Stomach (tissue), 4 donors: ENCODE measurements around the gene ESAM.

Experiments used
- EP300 ChIP-seq: sonication (generic); formaldehyde crosslinking; IDR thresholded peaks from one replicate; pipeline ENCODE4 v1.6.1; 2017; ENCODE audit warnings: antibody characterized with exemption
- POLR2A ChIP-seq, 4 donors: fragments of 450-650 bp; IDR thresholded peaks; one replicate each; pipeline ENCODE4 v1.6.1; 2016; ENCODE audit warnings: antibody characterized with exemption in 4 of 4, control low read depth in 2 of 4, mild to moderate bottlenecking in 1 of 4, moderate library complexity in 1 of 4
- POLR2AphosphoS5 ChIP-seq, 3 donors: sonication (generic); formaldehyde crosslinking; IDR thresholded peaks; one replicate each; pipeline ENCODE4 v1.6.1; 2016; ENCODE audit warnings: antibody characterized with exemption in 3 of 3
- TF ChIP-seq, protein P1 (sequence below), 7 experiments: fragments of 450-650 bp in 4 of 7; fragments of 200-600 bp in 3 of 7; sonication (generic) in 3 of 7; IDR thresholded peaks; one replicate each; pipeline ENCODE4 v1.5.1; 2016 to 2019; ENCODE audit warnings: antibody characterized with exemption in 7 of 7, control low read depth in 2 of 7, mild to moderate bottlenecking in 1 of 7

DNA sequence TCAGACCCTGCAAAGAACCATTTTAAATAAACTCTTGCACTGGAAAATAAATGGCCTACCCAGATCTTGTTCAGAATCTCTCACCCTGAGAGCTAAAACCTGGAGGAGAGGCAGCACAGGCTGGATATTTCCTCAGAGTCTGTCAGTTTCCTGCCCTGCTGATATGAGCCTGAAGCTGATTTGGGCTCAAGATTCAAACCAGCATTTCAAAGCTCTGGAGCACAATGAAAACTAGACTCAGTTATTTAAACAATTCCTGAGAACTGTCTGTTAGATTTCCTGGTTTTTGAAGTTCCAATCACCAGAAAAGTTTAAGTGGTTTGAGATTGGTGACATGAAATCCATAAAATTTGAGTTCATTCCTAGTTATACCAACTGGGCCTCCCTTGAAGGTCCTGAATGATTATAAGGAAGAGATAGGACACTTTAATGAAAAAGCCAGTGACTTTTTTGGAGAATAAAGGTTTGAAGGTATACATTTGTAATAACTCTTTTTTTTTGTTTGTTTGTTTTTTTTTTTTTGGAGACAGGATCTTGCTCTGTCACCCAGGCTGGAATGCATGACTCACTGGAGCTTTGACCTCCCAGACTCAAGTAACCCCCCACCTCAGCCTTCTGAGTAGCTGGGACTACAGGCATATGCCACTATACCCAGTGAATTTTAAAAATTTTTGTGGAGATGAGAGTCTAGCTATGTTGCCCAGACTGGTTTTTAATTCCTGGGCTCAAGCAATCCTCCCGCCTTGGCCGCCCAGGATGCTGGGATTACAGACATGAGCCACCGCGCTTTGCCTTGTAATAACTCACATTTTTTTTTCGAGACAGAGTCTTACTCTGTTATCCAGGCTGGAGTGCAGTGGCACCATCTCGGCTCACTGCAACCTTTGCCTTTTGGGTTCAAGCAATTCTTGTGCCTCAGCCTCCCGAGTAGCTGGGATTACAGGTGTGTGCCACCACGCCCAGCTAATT, 8.0 kb upstream of the ESAM start:
- TF ChIP-seq, protein P1, sequence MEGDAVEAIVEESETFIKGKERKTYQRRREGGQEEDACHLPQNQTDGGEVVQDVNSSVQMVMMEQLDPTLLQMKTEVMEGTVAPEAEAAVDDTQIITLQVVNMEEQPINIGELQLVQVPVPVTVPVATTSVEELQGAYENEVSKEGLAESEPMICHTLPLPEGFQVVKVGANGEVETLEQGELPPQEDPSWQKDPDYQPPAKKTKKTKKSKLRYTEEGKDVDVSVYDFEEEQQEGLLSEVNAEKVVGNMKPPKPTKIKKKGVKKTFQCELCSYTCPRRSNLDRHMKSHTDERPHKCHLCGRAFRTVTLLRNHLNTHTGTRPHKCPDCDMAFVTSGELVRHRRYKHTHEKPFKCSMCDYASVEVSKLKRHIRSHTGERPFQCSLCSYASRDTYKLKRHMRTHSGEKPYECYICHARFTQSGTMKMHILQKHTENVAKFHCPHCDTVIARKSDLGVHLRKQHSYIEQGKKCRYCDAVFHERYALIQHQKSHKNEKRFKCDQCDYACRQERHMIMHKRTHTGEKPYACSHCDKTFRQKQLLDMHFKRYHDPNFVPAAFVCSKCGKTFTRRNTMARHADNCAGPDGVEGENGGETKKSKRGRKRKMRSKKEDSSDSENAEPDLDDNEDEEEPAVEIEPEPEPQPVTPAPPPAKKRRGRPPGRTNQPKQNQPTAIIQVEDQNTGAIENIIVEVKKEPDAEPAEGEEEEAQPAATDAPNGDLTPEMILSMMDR (IDR thresholded peaks at IDR 0.05) = no peak
- TF ChIP-seq POLR2A (IDR thresholded peaks at IDR 0.05) = no peak
- TF ChIP-seq POLR2AphosphoS5 (IDR thresholded peaks at IDR 0.05) = no peak
- no peak for TF ChIP-seq EP300
